GM11168 (cell line): ENCODE data around the gene PARVA.

Experiments used
- in situ Hi-C: fragments of 300-500 bp; cut with MboI; formaldehyde crosslinking; loops from one replicate; pipeline ENCODE4 v1.12.0; 2022; ENCODE audit warnings: low sequenced_read_pairs; ENCODE audit not compliant: unreplicated experiment

PARVA gene

DNA sequence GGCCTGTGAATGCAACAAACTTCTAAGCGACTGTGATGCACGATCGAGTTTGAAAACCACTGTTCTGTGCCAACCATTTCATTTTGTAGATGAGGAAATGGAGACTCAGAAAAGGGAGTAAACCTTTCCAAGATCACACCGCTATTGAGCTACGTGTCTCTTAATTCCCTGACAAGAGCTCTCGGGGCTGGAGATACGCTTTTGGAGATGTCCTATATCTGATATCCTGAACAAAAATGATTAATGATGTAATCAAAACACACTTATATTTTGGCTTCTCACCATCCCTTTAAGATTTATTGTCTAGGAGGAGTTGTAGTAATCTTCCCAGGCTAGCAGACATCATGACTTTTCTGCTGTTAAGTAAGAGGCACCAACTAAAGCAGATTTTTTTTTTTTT lies 1.7 kb upstream of the PARVA start:
- in situ Hi-C loops, result no loop called here

DNA sequence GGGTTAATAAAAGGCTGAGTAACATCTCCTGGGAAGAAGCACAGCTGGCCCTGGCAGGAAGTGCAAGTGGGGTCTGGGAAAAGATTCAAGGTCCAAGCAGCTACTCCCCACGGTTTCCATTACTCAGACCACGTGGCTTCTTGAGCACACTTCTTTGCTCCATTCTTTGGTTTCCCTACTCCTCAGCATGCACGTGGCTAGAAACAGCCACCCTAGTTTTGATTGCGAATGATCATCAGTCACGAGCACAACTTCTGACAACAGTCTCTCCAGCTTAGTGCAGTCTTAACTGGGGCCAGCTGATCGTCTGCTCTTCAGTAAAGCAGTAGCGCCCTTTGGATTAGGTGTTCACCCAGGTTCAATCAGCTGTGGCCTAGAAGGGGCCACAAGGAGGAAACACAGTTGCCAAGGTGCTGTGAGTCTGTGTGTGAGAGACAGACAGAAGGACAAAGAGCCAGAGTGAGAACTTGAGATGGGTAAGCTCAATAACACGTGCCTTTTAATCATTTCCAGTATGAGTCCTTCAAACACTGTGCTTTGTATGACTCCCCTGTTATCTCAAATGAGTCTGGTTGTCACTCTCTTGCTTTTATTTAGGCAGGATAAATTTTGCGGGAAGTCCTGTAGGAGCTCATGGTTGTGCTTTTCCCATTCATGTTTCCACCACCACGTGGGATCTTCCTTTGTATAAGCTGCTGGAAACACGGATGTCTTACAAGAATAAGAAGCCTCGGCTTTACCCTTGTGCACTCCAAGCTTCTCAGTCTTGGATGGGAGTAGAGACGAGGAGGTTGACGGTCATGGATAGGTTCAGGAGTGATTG lies 901 bp upstream of the PARVA start:
- in situ Hi-C loops, result no loop called here

GRCh38 chr11:12377824-12378593 lies 638 bp downstream of the PARVA start:
- in situ Hi-C loops, result no loop called here

- in situ Hi-C loops, result no loop called here
These were observed 3.4 kb downstream of the PARVA start for GRCh38 chr11:12380565-12381325.

- in situ Hi-C loops, result no loop called here
These were observed 4.5 kb downstream of the PARVA start for GRCh38 chr11:12381875-12382274.

DNA sequence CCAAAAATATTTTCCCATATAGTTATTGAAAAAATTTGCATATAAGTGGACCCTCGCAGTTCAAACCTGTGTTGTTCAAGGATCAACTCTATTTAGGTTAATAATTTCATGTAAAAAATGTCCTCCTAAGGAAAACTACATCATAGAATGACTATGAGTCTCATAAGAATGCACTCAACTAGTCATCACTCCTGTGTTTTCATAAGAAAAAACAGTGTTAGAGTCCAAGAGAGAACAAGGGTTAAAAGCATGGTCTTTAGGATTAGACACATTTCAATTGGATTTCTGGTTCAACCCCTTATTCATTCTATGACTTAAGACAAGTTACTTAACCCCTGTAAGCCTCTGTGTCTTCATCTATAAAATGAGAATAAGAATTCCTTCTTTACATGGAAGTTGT lies 5.1 kb downstream of the PARVA start:
- in situ Hi-C loops, result no loop called here

- in situ Hi-C loops, result no loop called here
These were observed 8.9 kb downstream of the PARVA start for GRCh38 chr11:12386309-12386708.

GRCh38 chr11:12386745-12387144 lies 9.4 kb downstream of the PARVA start:
- in situ Hi-C loops, result no loop called here

DNA sequence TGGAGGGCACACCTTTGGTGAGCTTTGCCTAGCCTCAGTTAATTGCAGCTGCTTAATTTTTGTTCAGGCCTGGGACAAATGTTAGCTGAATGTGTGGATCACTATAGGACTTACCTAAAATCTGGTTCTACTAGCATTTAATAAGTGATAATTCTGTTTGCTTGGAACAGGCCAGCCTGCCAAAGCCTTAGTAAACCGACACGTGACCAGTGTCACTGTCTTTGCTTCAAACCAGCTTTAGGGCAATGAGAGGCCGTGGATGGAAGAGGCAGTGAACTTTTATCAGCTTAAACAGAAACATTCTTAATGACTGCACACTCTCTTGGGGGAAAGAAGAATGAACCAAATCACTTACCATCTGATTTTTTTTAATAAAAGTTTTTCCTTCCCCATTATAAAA lies 10.8 kb downstream of the PARVA start:
- in situ Hi-C loops, result no loop called here

GRCh38 chr11:12388939-12389670 lies 11.7 kb downstream of the PARVA start:
- in situ Hi-C loops, result no loop called here

DNA sequence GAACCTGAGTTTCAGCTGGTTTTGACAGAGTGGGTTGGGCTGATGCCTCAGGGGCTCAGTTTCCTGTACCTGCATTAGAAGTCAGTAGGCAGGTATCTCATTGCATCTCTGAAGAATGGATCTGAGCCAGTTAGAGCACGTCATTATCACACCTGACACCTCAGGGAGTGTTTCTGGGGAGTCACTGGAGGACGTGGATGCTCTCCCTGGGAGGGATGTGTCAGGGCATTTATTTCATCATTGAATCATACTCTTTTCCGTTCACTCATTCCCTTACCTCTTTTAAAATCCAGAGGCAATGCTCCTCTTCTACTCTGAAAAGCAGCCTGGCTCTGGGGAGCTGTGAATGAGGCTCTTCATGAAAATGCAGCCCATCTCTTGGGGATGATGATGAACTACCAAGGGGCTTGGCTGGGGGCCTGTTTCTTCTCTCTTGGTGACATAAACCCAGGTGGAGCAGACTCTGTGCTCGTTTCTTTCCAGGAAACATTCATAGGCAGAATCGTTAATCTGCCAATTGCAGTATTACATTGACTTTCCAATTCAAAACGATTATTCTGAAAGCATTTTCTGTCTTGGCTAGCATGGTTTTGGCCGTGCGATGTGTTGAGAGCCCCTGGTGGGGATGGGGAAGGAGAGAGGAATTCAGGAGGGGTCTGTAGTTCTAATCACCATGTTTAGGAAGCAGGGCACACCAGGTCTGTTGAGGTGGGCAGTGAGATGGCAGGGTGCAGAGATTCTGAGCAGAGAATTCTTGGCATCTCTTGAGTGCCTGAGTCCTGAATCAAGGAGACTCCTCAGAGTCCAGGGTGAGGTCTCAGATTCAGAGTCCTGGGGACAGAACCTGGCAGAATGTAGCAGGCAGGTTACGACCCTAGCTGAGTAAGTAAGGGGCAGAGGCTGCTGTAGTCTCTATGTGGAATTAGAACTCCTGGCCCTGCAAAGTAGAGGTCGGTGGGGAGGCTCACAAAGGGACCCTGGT lies 12.6 kb downstream of the PARVA start:
- in situ Hi-C loops, result no loop called here

- in situ Hi-C loops, result no loop called here
These were observed 13.3 kb downstream of the PARVA start for GRCh38 chr11:12390687-12391110.

- in situ Hi-C loops, result no loop called here
These were observed 15.3 kb downstream of the PARVA start for GRCh38 chr11:12392672-12393071.

GRCh38 chr11:12393691-12394090 lies 16.3 kb downstream of the PARVA start:
- in situ Hi-C loops, result no loop called here

GRCh38 chr11:12394601-12395000 lies 17.2 kb downstream of the PARVA start:
- in situ Hi-C loops, result no loop called here

- in situ Hi-C loops, result no loop called here
These were observed 18.0 kb downstream of the PARVA start for GRCh38 chr11:12395333-12395732.

- in situ Hi-C loops, result no loop called here
These were observed 20.6 kb downstream of the PARVA start for GRCh38 chr11:12397931-12398334.

- in situ Hi-C loops, result no loop called here
These were observed 22.0 kb downstream of the PARVA start for GRCh38 chr11:12399355-12399754.

DNA sequence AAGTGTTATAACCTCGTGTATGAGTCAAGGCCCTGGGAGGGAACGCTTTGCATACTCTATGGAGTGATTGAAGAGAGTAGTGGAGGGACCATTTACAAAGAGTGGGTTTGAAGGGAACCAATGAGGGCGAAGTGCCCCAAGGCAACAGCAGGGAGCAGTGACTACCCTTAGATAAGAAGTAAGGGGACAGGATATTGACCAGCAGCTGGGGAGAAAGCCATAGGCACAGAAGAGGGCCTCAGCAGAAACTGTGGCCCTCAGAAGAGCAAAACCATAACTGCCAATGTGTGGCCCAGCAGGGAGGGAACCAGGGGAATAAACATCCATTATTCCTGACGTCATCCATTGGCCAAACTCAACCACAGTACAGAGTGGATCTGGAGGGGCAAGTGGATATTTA lies 24.7 kb downstream of the PARVA start:
- in situ Hi-C loops, result no loop called here
